CD4-positive, alpha-beta memory T cell (primary cell): ENCODE measurements around the gene PACSIN3. TPM values are rescaled to one million over a fixed set of nuclear protein-coding genes. Genes with fewer than 3 reads are reported as not detected.
"Not testable (repeated sequence)": the region's sequence is repeated elsewhere in the genome, so short reads cannot be mapped to it uniquely, and the experiment has no call there.

Source experiments
- CTCF ChIA-PET: fragments of 350-600 bp; sonication (Branson Sonifier 250); formaldehyde crosslinking; loops from one replicate; lab custom pipeline; 2021; ENCODE audit warnings: inconsistent platforms; ENCODE audit not compliant: partially characterized antibody; lab: Charles Lee
- POLR2A ChIA-PET: fragments of 350-600 bp; sonication (Branson Sonifier 250); formaldehyde crosslinking; loops from one replicate; lab custom pipeline; 2021; ENCODE audit not compliant: partially characterized antibody; lab: Charles Lee
- DNase-seq, 5 donors: peaks; one replicate each; pipeline versions ENCODE4 v3.0.0 to v3.0.0-alpha.2; 2020 to 2022; ENCODE audit warnings: mixed read lengths in 1 of 5
- H3K27ac ChIP-seq: one replicate; pipeline ENCODE4 v1.7.0; 2013; ENCODE audit warnings: low read depth, low read length
- H3K27me3 ChIP-seq: 2 replicates; pipeline ENCODE4 v1.7.0; 2013; ENCODE audit warnings: mild to moderate bottlenecking, low read length, moderate library complexity; ENCODE audit not compliant: insufficient read depth
- H3K36me3 ChIP-seq: 2 replicates; pipeline ENCODE4 v1.7.0; 2013; ENCODE audit warnings: mild to moderate bottlenecking, low read length, moderate library complexity; ENCODE audit not compliant: insufficient read depth
- H3K4me1 ChIP-seq: 2 replicates; pipeline ENCODE4 v1.7.0; 2013; ENCODE audit warnings: mild to moderate bottlenecking, low read length, moderate library complexity; ENCODE audit not compliant: insufficient read depth
- H3K4me3 ChIP-seq, 2 donors: one replicate each; pipeline ENCODE4 v1.7.0; 2013; ENCODE audit warnings: low read length in 2 of 2, mild to moderate bottlenecking in 1 of 2
- H3K9me3 ChIP-seq, 2 donors: one replicate each; pipeline ENCODE4 v1.7.0; 2013; ENCODE audit warnings: low read length in 2 of 2, control low read depth in 1 of 2; ENCODE audit not compliant: control insufficient read depth in 1 of 2
- H3K27ac Mint-ChIP-seq, 7 donors: one replicate each; pipeline ENCODE4 v1.8.0; 2020 to 2021; ENCODE audit warnings: mixed read lengths in 7 of 7, mild to moderate bottlenecking in 6 of 7, inconsistent platforms in 3 of 7, moderate library complexity in 3 of 7
- H3K27me3 Mint-ChIP-seq, 2 donors: one replicate each; pipeline ENCODE4 v1.8.0; 2020 to 2021; ENCODE audit warnings: mixed read lengths in 2 of 2
- H3K36me3 Mint-ChIP-seq, 2 donors: one replicate each; pipeline ENCODE4 v1.8.0; 2020 to 2021; ENCODE audit warnings: mixed read lengths in 2 of 2, inconsistent platforms in 1 of 2, mild to moderate bottlenecking in 1 of 2
- H3K4me1 Mint-ChIP-seq, 4 donors: one replicate each; pipeline ENCODE4 v1.8.0; 2020 to 2021; ENCODE audit warnings: mixed read lengths in 4 of 4, mild to moderate bottlenecking in 1 of 4
- H3K4me3 Mint-ChIP-seq, 8 donors: one replicate each; pipeline ENCODE4 v1.8.0; 2020 to 2021; ENCODE audit warnings: mixed read lengths in 8 of 8, mild to moderate bottlenecking in 7 of 8, moderate library complexity in 6 of 8, inconsistent platforms in 3 of 8
- H3K9me3 Mint-ChIP-seq, 8 donors: one replicate each; pipeline ENCODE4 v1.8.0; 2020 to 2021; ENCODE audit warnings: mixed read lengths in 8 of 8, mild to moderate bottlenecking in 5 of 8, inconsistent platforms in 3 of 8, moderate library complexity in 1 of 8
- intact Hi-C: fragments of 100-400 bp; cut with micrococcal nuclease; formaldehyde crosslinking; loops from one replicate; pipeline ENCODE4 v1.15.1; 2023
- polyA plus RNA-seq, 2 donors: library from polyadenylated mRNA; unstranded; fragments of 300-500 nt; fragmentation: Illumina TruSeq; gene quantifications; one replicate each; pipeline ENCODE4 v1.2.3, GENCODE V29; 2021
- total RNA-seq, 2 experiments: library from RNA; stranded (reverse); gene quantifications; one replicate each; pipeline ENCODE4 v1.2.3, GENCODE V29; 2021

PACSIN3 gene
- total and polyA plus RNA-seq, 4 experiments from 2014 or later, result 0.23 to 1.3 TPM; not detected in 2

- Histone ChIP-seq H3K27ac (no peak overlapping the region), H3K4me1 (peaks cover 29% of the 10 kb centered on the region), H3K4me3 (no peak overlapping the region), H3K27me3 (no peaks in the 10 kb centered on the region), H3K9me3 (no peaks in the 10 kb centered on the region), H3K36me3 (peaks cover 2% of the 10 kb centered on the region)
- Mint-ChIP-seq H3K4me1 (peaks cover 16 to 31% (median 21%) of the 10 kb centered on the region in 4 donors), H3K4me3 (peak overlapping the region in 3 of 8 donors; percentile 21 to 35 (median 31)), H3K9me3 (no peaks in the 10 kb centered on the region), H3K27ac (peak overlapping the region in 1 of 7 donors; percentile 13), H3K27me3 (no peaks in the 10 kb centered on the region), H3K36me3 (peaks cover 2 to 24% of the 10 kb centered on the region in 2 donors)
- no peak for DNase-seq
- intact Hi-C loops, result no loop called here
- CTCF ChIA-PET, result interaction anchor here (4.0 kb wide), 1 partner anchor 34 kb away, joined by 42 read pairs; no protein-coding TSS in a partner anchor
- POLR2A ChIA-PET, result interaction anchor here (2.8 to 2.9 kb wide), 2 partner anchors 26 to 36 kb away, joined by 22 to 66 read pairs; partner anchors contain the start of genes ARFGAP2 and PACSIN3
Measured at GRCh38 chr11:47212938-47213337, 26.7 kb upstream of the PACSIN3 start.

GRCh38 chr11:47208628-47209027 is 22.4 kb upstream of the PACSIN3 start:
- Histone ChIP-seq H3K27me3 (no peaks in the 10 kb centered on the region), H3K9me3 (no peaks in the 10 kb centered on the region), H3K4me3 (no peak overlapping the region), H3K27ac (no peak overlapping the region), H3K4me1 (peaks cover under 1% of the 10 kb centered on the region), H3K36me3 (no peaks in the 10 kb centered on the region)
- no peaks in the 10 kb centered on the region for H3K4me1 Mint-ChIP-seq
- H3K9me3 Mint-ChIP-seq, result no peaks in the 10 kb centered on the region
- H3K4me3 Mint-ChIP-seq, result no peak overlapping the region
- H3K27me3 Mint-ChIP-seq, result peaks cover 0 to 4% of the 10 kb centered on the region in 2 donors
- ChIA-PET CTCF (no interaction called here), POLR2A (interaction anchor here (0.7 kb wide), 1 partner anchor 42 kb away, joined by 3 read pairs; no protein-coding TSS in a partner anchor)
- intact Hi-C loops, result no loop called here
- no peaks in the 10 kb centered on the region for H3K36me3 Mint-ChIP-seq
- H3K27ac Mint-ChIP-seq, result no peak overlapping the region
- no peak for DNase-seq

GRCh38 chr11:47208008-47208552 is 21.8 kb upstream of the PACSIN3 start:
- intact Hi-C loops, result not testable (repeated sequence)

GRCh38 chr11:47207459-47207858 is 21.2 kb upstream of the PACSIN3 start:
- H3K27ac Mint-ChIP-seq, result no peak overlapping the region
- no peak for DNase-seq
- no peak overlapping the region for H3K4me3 Mint-ChIP-seq
- H3K36me3 Mint-ChIP-seq, result no peaks in the 10 kb centered on the region
- no peaks in the 10 kb centered on the region for H3K9me3 ChIP-seq
- H3K27me3 Mint-ChIP-seq, result peaks cover 0 to 4% of the 10 kb centered on the region in 2 donors
- H3K4me3 ChIP-seq, result no peak overlapping the region
- intact Hi-C loops, result no loop called here
- H3K4me1 Mint-ChIP-seq, result no peaks in the 10 kb centered on the region
- H3K9me3 Mint-ChIP-seq, result no peaks in the 10 kb centered on the region
- POLR2A ChIA-PET, result interaction anchor here (0.6 kb wide), 1 partner anchor 30 kb away, joined by 3 read pairs; no protein-coding TSS in a partner anchor
- no peak overlapping the region for H3K27ac ChIP-seq
- H3K4me1 ChIP-seq, result no peaks in the 10 kb centered on the region
- H3K27me3 ChIP-seq, result no peaks in the 10 kb centered on the region
- CTCF ChIA-PET, result no interaction called here
- H3K36me3 ChIP-seq, result no peaks in the 10 kb centered on the region

More at GRCh38 chr11:47208008-47208552, 21.8 kb upstream of the PACSIN3 start:
- H3K36me3 Mint-ChIP-seq, H3K9me3 Mint-ChIP-seq, H3K4me3 Mint-ChIP-seq, H3K27me3 Mint-ChIP-seq, H3K27ac ChIP-seq, CTCF ChIA-PET, H3K36me3 ChIP-seq, H3K27ac Mint-ChIP-seq, H3K9me3 ChIP-seq, H3K4me3 ChIP-seq, H3K4me1 Mint-ChIP-seq, H3K4me1 ChIP-seq, H3K27me3 ChIP-seq, DNase-seq: not testable (repeated sequence)
- POLR2A ChIA-PET, result interaction anchor here (0.7 kb wide), 1 partner anchor 42 kb away, joined by 3 read pairs; no protein-coding TSS in a partner anchor

GRCh38 chr11:47206577-47206976 is 20.3 kb upstream of the PACSIN3 start:
- H3K27ac ChIP-seq, H3K9me3 ChIP-seq, H3K36me3 ChIP-seq, H3K4me1 Mint-ChIP-seq, POLR2A ChIA-PET, H3K27ac Mint-ChIP-seq, H3K4me3 ChIP-seq, H3K27me3 Mint-ChIP-seq, H3K27me3 ChIP-seq, intact Hi-C loops, H3K9me3 Mint-ChIP-seq, H3K4me1 ChIP-seq, H3K36me3 Mint-ChIP-seq, DNase-seq, CTCF ChIA-PET: not testable (repeated sequence)
- H3K4me3 Mint-ChIP-seq, result peak overlapping the region in 1 of 8 donors; percentile 21

GRCh38 chr11:47204637-47204989 is 18.4 kb upstream of the PACSIN3 start:
- intact Hi-C loops, result no loop called here
- Histone ChIP-seq H3K9me3 (no peaks in the 10 kb centered on the region), H3K27me3 (no peaks in the 10 kb centered on the region), H3K4me1 (no peaks in the 10 kb centered on the region), H3K27ac (no peak overlapping the region), H3K4me3 (no peak overlapping the region), H3K36me3 (no peaks in the 10 kb centered on the region)
- CTCF ChIA-PET, result interaction anchor here (0.6 to 1.4 kb wide), 4 partner anchors 24 to 571 kb away, joined by 3 to 4 read pairs (median 3); no protein-coding TSS in a partner anchor
- DNase-seq, result no peak
- H3K4me1 Mint-ChIP-seq, result no peaks in the 10 kb centered on the region
- H3K27ac Mint-ChIP-seq, result no peak overlapping the region
- H3K36me3 Mint-ChIP-seq, result no peaks in the 10 kb centered on the region
- no peak overlapping the region for H3K4me3 Mint-ChIP-seq
- H3K27me3 Mint-ChIP-seq, result peaks cover 0 to 4% of the 10 kb centered on the region in 2 donors
- H3K9me3 Mint-ChIP-seq, result no peaks in the 10 kb centered on the region
- POLR2A ChIA-PET, result interaction anchor here (1.3 kb wide), 1 partner anchor 10 kb away, joined by 3 read pairs; the partner anchor contains the start of gene DDB2

GRCh38 chr11:47202576-47202975 is 16.3 kb upstream of the PACSIN3 start:
- POLR2A ChIA-PET, result no interaction called here
- H3K27ac Mint-ChIP-seq, result no peak overlapping the region

More at GRCh38 chr11:47202576-47202975, 16.3 kb upstream of the PACSIN3 start:
- intact Hi-C loops, result no loop called here
- Histone ChIP-seq H3K36me3 (no peaks in the 10 kb centered on the region), H3K9me3 (no peaks in the 10 kb centered on the region), H3K27me3 (no peaks in the 10 kb centered on the region), H3K4me3 (no peak overlapping the region), H3K27ac (no peak overlapping the region), H3K4me1 (no peaks in the 10 kb centered on the region)
- Mint-ChIP-seq H3K27me3 (peaks cover 0 to 2% of the 10 kb centered on the region in 2 donors), H3K4me1 (no peaks in the 10 kb centered on the region), H3K36me3 (no peaks in the 10 kb centered on the region), H3K4me3 (no peak overlapping the region), H3K9me3 (no peaks in the 10 kb centered on the region)
- CTCF ChIA-PET, result interaction anchor here (0.8 kb wide), 1 partner anchor 25 kb away, joined by 3 read pairs; no protein-coding TSS in a partner anchor
- DNase-seq, result no peak
